Lower leg skin (tissue), 4 donors: Measurements from ENCODE around the gene DNAJB12. TPM values are rescaled to one million over a fixed set of nuclear protein-coding genes. Genes with fewer than 3 reads are reported as not detected.

ENCODE experiments used
- DNase-seq, 2 donors: peaks; one replicate each; pipeline ENCODE4 v3.0.0-alpha.2; 2019; ENCODE audit warnings: low spot score in 2 of 2
- H3K4me3 ChIP-seq: fragments of 200-600 bp; sonication (generic); 2 replicates; pipeline ENCODE4 v1.5.1; 2017; ENCODE audit warnings: mild to moderate bottlenecking, low read depth; ENCODE audit not compliant: poor library complexity, severe bottlenecking
- POLR2A ChIP-seq, 2 donors: fragments of 450-650 bp; IDR thresholded peaks; one replicate each; pipeline ENCODE4 v1.6.1; 2016 to 2017; ENCODE audit warnings: antibody characterized with exemption in 2 of 2, mild to moderate bottlenecking in 1 of 2, moderate library complexity in 1 of 2
- WGBS, 2 donors: methylation state at CpG; one replicate each; pipeline ENCODE4 v1.1.5; 2018; 5-methylcytosine and 5-hydroxymethylcytosine counted together
- intact Hi-C: fragments of 100-400 bp; cut with DNase I; formaldehyde crosslinking; loops from one replicate; pipeline ENCODE4 v1.15.0; 2023; ENCODE audit warnings: low total_unique reads
- total RNA-seq, 4 donors: library from RNA; depleted of rRNA; stranded (reverse); fragments of >200 nt; gene quantifications; one replicate each; pipeline ENCODE4 v1.1.0, GENCODE V29; 2016
- TF ChIP-seq, protein P1 (sequence below), 3 donors: fragments of 450-650 bp; IDR thresholded peaks; one replicate each; pipeline ENCODE4 v1.5.1; 2016; ENCODE audit warnings: antibody characterized with exemption in 3 of 3, mild to moderate bottlenecking in 3 of 3, moderate library complexity in 2 of 3

DNAJB12 gene
- total RNA-seq, 4 donors from 2014 or later = 32.8 to 54.4 (median 48.1) TPM

DNA sequence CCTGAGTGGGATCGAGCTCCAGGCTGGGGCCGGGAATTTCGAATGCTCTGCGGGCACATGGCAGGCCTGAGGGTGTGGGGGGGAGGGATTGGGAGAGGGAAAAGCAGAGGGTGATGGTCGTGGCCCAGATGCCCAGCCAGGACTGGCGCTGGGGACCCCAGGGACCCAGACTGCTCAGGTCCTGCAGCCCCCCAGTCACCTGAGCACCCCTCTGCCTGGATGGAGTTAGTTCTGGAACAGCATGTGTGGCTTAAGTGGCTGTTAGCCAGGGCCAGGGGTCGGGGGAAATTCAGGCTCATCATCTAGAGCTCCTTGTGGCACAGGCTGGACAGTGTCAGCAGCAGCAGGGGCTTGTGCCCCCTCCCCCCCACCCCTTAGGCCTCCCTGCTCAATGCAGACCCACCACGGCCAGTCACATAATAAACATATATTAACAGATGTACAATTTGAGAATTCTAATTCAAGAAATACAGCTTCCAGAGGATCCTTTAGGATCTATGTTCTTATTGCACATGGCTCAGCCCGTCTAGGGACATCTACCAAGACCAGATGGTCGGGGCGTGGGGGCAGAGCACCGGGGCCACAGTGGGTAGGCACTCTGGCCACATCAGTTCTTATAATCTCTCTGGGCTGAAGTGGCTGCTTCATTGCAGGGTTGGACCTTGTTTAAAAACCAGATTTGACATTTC, 22.2 kb downstream of the DNAJB12 start:
- 50 to 51% methylated on average over 12 of the region's 12 CpGs for WGBS, 2 donors
- TF ChIP-seq, protein P1, sequence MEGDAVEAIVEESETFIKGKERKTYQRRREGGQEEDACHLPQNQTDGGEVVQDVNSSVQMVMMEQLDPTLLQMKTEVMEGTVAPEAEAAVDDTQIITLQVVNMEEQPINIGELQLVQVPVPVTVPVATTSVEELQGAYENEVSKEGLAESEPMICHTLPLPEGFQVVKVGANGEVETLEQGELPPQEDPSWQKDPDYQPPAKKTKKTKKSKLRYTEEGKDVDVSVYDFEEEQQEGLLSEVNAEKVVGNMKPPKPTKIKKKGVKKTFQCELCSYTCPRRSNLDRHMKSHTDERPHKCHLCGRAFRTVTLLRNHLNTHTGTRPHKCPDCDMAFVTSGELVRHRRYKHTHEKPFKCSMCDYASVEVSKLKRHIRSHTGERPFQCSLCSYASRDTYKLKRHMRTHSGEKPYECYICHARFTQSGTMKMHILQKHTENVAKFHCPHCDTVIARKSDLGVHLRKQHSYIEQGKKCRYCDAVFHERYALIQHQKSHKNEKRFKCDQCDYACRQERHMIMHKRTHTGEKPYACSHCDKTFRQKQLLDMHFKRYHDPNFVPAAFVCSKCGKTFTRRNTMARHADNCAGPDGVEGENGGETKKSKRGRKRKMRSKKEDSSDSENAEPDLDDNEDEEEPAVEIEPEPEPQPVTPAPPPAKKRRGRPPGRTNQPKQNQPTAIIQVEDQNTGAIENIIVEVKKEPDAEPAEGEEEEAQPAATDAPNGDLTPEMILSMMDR (IDR thresholded peaks at IDR 0.05) = no peak
- TF ChIP-seq POLR2A (IDR thresholded peaks at IDR 0.05) = no peak

DNA sequence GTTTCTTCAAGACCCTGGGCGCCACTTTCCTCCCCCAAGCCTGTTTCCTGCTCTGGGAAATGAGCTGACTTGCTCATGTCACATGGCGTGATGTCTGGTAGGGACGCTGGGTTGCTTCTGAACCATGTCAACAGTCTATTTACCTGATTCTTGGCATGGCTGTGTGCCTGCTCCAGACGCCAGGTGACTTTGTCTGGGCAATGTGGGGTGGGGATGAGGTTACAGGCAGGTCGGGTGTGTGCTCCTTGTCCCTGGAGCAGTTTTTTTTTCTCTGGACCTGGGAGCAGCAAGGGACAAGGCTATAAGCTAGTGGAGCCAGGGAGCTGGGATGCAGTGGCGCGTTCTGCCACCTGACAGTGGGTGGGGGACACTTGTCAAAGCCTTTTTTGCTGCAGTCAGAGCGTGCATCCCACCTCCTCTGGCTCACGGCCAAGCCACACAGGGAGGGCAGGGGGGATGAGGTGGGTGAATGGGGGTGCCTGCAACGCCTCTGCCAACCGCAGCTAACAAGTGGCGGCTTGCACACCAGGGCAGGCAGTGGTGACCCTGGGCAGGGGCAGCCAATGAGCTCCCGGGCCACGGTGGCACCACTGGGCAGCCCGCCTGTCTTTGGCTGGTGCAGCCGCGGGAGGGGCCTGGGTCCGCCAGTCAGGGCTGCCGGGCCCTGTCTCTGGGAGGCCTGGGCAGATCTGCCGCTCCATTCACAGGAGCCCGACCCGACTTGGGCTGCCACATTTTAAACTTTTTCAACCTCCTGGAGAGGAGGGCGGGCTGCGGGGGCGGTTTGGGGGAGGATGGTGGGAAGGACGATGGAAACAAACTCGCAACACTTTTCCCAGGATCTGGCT, 22.9 kb downstream of the DNAJB12 start:
- intact Hi-C loops = loop anchor here (10.0 kb wide), 3 partner anchors 57 to 377 kb away; partner anchors contain the start of gene DDIT4
- DNase-seq = peak; percentile 82 to 95
- no peak overlapping the region for H3K4me3 ChIP-seq
- 5% methylated on average over 19 to 24 of the region's 27 CpGs for WGBS, 2 donors
- TF ChIP-seq, protein P1 (IDR thresholded peaks at IDR 0.05) = peak in 1 of 3 donors; percentile 6
- no peak for TF ChIP-seq POLR2A (IDR thresholded peaks at IDR 0.05)

More for the DNA sequence above, 22.2 kb downstream of the DNAJB12 start:
- intact Hi-C loops = loop anchor here (10.0 kb wide), 3 partner anchors 58 to 378 kb away; partner anchors contain the start of gene DDIT4
- no peak overlapping the region for H3K4me3 ChIP-seq
- DNase-seq = peak in 1 of 2 donors; percentile 87

DNA sequence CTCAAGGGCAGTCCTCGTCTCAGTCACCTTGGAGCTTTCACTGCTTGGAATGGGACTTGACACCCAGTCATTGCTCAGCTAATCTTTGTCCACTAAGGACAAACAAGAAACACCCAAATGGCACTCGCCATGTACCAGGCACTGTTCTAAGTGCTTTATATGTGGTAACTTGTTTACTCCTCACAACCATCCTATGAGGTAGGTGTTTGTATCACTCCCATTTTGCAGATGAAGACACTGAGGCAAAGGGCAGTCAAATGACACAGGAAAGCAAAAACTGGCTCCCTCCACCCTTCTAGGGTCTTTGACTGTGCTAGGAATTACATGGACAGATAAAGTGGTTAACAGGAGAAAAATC, 24.7 kb downstream of the DNAJB12 start:
- TF ChIP-seq, protein P1 (IDR thresholded peaks at IDR 0.05) = no peak
- TF ChIP-seq POLR2A (IDR thresholded peaks at IDR 0.05) = no peak
- no peak overlapping the region for H3K4me3 ChIP-seq
- 79 to 85% methylated on average over 2 of the region's 2 CpGs for WGBS, 2 donors
- intact Hi-C loops = loop anchor here (10.0 kb wide), 3 partner anchors 55 to 375 kb away; partner anchors contain the start of gene DDIT4
- no peak for DNase-seq

DNA sequence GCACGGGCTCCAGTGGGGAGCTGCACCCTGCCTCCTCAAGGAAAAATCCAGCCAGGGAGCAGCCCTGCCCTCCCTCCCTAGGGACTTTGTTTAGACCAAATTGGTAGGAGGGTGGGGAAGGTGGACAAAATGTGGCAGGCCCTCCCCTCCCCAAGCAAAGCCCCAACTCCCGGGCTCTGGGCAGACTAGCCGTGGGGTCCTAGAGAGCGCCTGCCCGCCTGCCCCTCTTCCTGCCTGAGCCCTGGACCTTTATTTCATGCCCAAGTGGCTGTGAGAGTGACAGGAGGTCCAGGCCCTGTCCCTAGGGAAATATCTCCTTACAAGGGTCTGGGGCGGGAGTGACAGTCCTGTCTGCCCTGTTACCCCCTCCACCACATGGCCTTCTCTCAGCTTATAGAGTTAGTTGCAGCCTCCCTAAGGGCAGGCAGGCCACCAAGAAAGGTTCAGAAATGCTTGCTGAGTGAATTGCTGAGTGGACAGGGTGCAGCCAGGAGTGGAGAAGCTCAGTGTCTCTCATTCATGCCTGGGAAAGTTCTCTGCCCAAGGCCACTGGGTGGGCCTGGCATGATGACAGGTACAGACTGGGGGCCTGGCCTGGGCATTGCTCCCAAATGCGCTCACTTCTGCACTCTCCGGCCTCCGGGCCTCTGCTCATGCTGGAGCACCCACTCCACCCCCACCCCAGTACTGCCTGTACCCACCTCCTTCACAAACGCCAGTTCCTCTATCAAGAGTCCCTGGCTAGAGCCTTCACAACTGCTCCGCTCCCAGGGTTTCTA, 25.2 kb downstream of the DNAJB12 start:
- no peak for TF ChIP-seq POLR2A (IDR thresholded peaks at IDR 0.05)
- TF ChIP-seq, protein P1 (IDR thresholded peaks at IDR 0.05) = no peak
- no peak overlapping the region for H3K4me3 ChIP-seq
- intact Hi-C loops = loop anchor here (10.0 kb wide), 3 partner anchors 55 to 375 kb away; partner anchors contain the start of gene DDIT4
- peak in 1 of 2 donors; percentile 88 for DNase-seq
- 81 to 83% methylated on average over 11 of the region's 11 CpGs for WGBS, 2 donors

DNA sequence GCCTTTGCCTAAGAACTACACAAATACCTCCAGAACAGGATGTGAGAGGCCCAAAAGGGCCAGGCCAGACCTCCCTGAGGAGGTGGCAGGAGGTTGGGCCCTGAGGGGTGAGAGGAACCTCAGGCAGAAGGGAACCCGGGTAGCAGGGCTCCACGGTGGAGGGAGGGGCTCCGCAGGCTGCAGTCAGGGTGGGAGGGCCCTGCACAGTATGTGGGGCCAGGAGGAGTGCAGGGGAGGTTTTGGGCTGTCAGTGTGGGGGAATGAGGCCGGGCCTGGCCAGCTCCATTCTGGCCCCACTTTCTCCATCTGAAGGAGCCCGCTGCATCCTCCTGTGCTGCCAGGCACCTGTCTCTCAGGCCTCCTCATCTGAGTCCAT, 25.9 kb downstream of the DNAJB12 start:
- no peak overlapping the region for H3K4me3 ChIP-seq
- TF ChIP-seq, protein P1 (IDR thresholded peaks at IDR 0.05) = no peak
- TF ChIP-seq POLR2A (IDR thresholded peaks at IDR 0.05) = no peak
- DNase-seq = no peak
- intact Hi-C loops = no loop called here
- 55 to 58% methylated on average over 5 of the region's 5 CpGs for WGBS, 2 donors
